SK-N-SH treated with all-trans-retinoic acid at 6 μM for 48 hours (cell line): Measurements from ENCODE around the gene DMAC1.
A peak's percentile ranks its signal among the peaks of the same experiment; 100 is the strongest.

ENCODE experiments used
- ATAC-seq: fragments of 200-7000 bp; cut with Tn5 transposase; 3 replicates; pipeline ENCODE4 v1.9.1; 2020; ENCODE audit warnings: mild to moderate bottlenecking, moderate library complexity
- ARNTL ChIP-seq: fragments of 450-650 bp; formaldehyde crosslinking; IDR thresholded peaks from 2 replicates; pipeline ENCODE4 v1.5.0; 2020; ENCODE audit warnings: low read depth, mild to moderate bottlenecking, moderate library complexity, borderline replicate concordance
- BACH2 ChIP-seq: fragments of 250-450 bp; sonication (Bioruptor Pico); IDR thresholded peaks from 2 replicates; pipeline ENCODE4 v1.9.0; 2021; ENCODE audit warnings: mild to moderate bottlenecking, borderline replicate concordance
- CREB5 ChIP-seq: fragments of 250-450 bp; sonication (Bioruptor Pico); IDR thresholded peaks from 2 replicates; pipeline ENCODE4 v1.5.1; 2020; ENCODE audit warnings: low read depth, mild to moderate bottlenecking, moderate library complexity
- CSDC2 ChIP-seq: fragments of 250-450 bp; sonication (Bioruptor Pico); IDR thresholded peaks from 2 replicates; pipeline ENCODE4 v1.5.0; 2020; ENCODE audit warnings: mild to moderate bottlenecking, moderate library complexity
- CSRNP3 ChIP-seq: fragments of 250-450 bp; sonication (Bioruptor Pico); IDR thresholded peaks from 2 replicates; pipeline ENCODE4 v1.5.1; 2021; ENCODE audit warnings: mild to moderate bottlenecking, moderate library complexity
- ESRRG ChIP-seq: fragments of 250-450 bp; sonication (Bioruptor Pico); IDR thresholded peaks from 2 replicates; pipeline ENCODE4 v1.6.1; 2021; ENCODE audit warnings: mild to moderate bottlenecking
- ISL1 ChIP-seq: fragments of 250-450 bp; sonication (Bioruptor Pico); IDR thresholded peaks from 2 replicates; pipeline ENCODE4 v2.1.2; 2022; ENCODE audit warnings: mild to moderate bottlenecking, moderate library complexity
- OSR1 ChIP-seq: fragments of 250-450 bp; sonication (Bioruptor Pico); IDR thresholded peaks from 2 replicates; pipeline ENCODE4 v1.8.0; 2022; ENCODE audit warnings: moderate library complexity, mild to moderate bottlenecking, inconsistent platforms
- POU6F1 ChIP-seq: fragments of 250-450 bp; sonication (Bioruptor Pico); IDR thresholded peaks from 2 replicates; pipeline ENCODE4 v1.8.0; 2021; ENCODE audit warnings: low read depth, mild to moderate bottlenecking, moderate library complexity, borderline replicate concordance
- PPARA ChIP-seq: fragments of 250-450 bp; sonication (Bioruptor Pico); IDR thresholded peaks from 2 replicates; pipeline ENCODE4 v1.5.0; 2020; ENCODE audit warnings: mild to moderate bottlenecking, borderline replicate concordance
- RARB ChIP-seq: fragments of 250-450 bp; sonication (Bioruptor Pico); IDR thresholded peaks from 2 replicates; pipeline ENCODE4 v1.8.0; 2021; ENCODE audit warnings: mild to moderate bottlenecking, moderate library complexity
- SNAI2 ChIP-seq: fragments of 250-450 bp; sonication (Bioruptor Pico); IDR thresholded peaks from 2 replicates; pipeline ENCODE4 v1.5.0; 2020; ENCODE audit warnings: mild to moderate bottlenecking, moderate library complexity
- TSHZ2 ChIP-seq: fragments of 250-450 bp; sonication (Bioruptor Pico); IDR thresholded peaks from 2 replicates; pipeline ENCODE4 v1.5.0; 2020; ENCODE audit warnings: mild to moderate bottlenecking, moderate library complexity
- ZC3H10 ChIP-seq: fragments of 250-450 bp; sonication (Bioruptor Pico); IDR thresholded peaks from 2 replicates; pipeline ENCODE4 v1.5.1; 2021; ENCODE audit warnings: mild to moderate bottlenecking, moderate library complexity
- ZFP30 ChIP-seq: fragments of 450-650 bp; formaldehyde crosslinking; IDR thresholded peaks from 2 replicates; pipeline ENCODE4 v1.5.0; 2022; ENCODE audit warnings: mild to moderate bottlenecking, moderate library complexity
- ZNF8 ChIP-seq: fragments of 450-650 bp; formaldehyde crosslinking; IDR thresholded peaks from 2 replicates; pipeline ENCODE4 v1.5.0; 2020; ENCODE audit warnings: mild to moderate bottlenecking, moderate library complexity

DMAC1 gene

GRCh38 chr9:7813030-7813429 is 13.5 kb upstream of the DMAC1 start:
- ATAC-seq: no peak
- no peak for TF ChIP-seq TSHZ2
- no peak for TF ChIP-seq POU6F1 (CRISPR knock-in tag)
- TF ChIP-seq CSDC2 (CRISPR knock-in tag): no peak
- TF ChIP-seq OSR1 (CRISPR knock-in tag): no peak
- TF ChIP-seq ISL1 (CRISPR knock-in tag): no peak
- no peak for TF ChIP-seq SNAI2 (CRISPR knock-in tag)
- TF ChIP-seq CREB5 (CRISPR knock-in tag): no peak
- TF ChIP-seq ZFP30 (CRISPR knock-in tag): no peak
- TF ChIP-seq CSRNP3 (CRISPR knock-in tag): no peak
- no peak for TF ChIP-seq ZNF8 (CRISPR knock-in tag)
- no peak for TF ChIP-seq ARNTL (CRISPR knock-in tag)

- ATAC-seq: no peak
- TF ChIP-seq ESRRG (CRISPR knock-in tag) (no peak), CSDC2 (CRISPR knock-in tag) (no peak), SNAI2 (CRISPR knock-in tag) (no peak), ARNTL (CRISPR knock-in tag) (no peak)
Observed at GRCh38 chr9:7811677-7812076, 12.1 kb upstream of the DMAC1 start.

- ATAC-seq: no peak; the same call in 2 of the 3 replicates
- no peak for TF ChIP-seq OSR1 (CRISPR knock-in tag)
- TF ChIP-seq ISL1 (CRISPR knock-in tag): 0 out of 2 replicates have a peak, but pooled peaks have one; percentile 44
- TF ChIP-seq CSRNP3 (CRISPR knock-in tag): no peak
Observed at GRCh38 chr9:7802666-7803065, 3.1 kb upstream of the DMAC1 start.

- TF ChIP-seq ZNF8 (CRISPR knock-in tag) (no peak), BACH2 (CRISPR knock-in tag) (no peak), ARNTL (CRISPR knock-in tag) (no peak), CREB5 (CRISPR knock-in tag) (no peak), ZC3H10 (CRISPR knock-in tag) (no peak), OSR1 (CRISPR knock-in tag) (no peak), PPARA (CRISPR knock-in tag) (no peak), CSDC2 (CRISPR knock-in tag) (no peak), ZFP30 (CRISPR knock-in tag) (no peak), CSRNP3 (CRISPR knock-in tag) (no peak), RARB (CRISPR knock-in tag) (no peak)
- peak; percentile 39; the same call in 2 of the 3 replicates for ATAC-seq
Observed at GRCh38 chr9:7799944-7800285, 337 bp upstream of the DMAC1 start.
